ENCODE results near the gene AOPEP. TPM values are rescaled to one million over a fixed set of nuclear protein-coding genes. Genes with fewer than 3 reads are reported as not detected.

AOPEP gene
- total RNA-seq, 1 donor from 2014 or later = 25.8 TPM

DNA sequence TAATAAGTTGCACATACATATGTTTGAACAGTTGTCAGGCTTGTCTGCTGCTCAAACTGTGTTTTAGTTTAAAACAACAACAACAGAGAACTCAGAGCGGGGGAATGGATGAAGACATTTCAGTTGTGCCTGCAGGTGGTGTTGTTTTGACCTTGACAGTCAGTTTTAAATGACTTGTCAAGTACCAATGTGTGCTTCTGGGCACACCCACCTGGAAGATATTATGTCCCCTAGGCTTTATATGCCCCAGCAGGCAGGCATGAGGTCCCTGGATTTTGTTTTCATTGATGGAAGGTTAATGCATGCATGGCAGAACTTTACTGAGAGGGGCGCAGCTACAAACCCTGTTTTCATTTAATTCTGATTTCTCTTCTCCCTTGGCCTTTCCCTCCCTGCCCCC lies 84.6 kb downstream of the AOPEP start:
- Mint-ChIP-seq H3K36me3 (ENCODE audit: unreplicated experiment) (no peaks in the 10 kb centered on the region), H3K4me3 (ENCODE audit: unreplicated experiment) (no peak overlapping the region), H3K27ac (ENCODE audit: unreplicated experiment) (no peak overlapping the region), H3K27me3 (ENCODE audit: unreplicated experiment) (peaks cover 1% of the 10 kb centered on the region), H3K9me3 (ENCODE audit: unreplicated experiment) (no peaks in the 10 kb centered on the region), H3K4me1 (ENCODE audit: low read depth, unreplicated experiment) (peaks cover 9% of the 10 kb centered on the region)
- TF ChIP-seq CTCF (IDR thresholded peaks at IDR 0.05; ENCODE audit: partially characterized antibody, unreplicated experiment) = no peak
- no peak for DNase-seq

DNA sequence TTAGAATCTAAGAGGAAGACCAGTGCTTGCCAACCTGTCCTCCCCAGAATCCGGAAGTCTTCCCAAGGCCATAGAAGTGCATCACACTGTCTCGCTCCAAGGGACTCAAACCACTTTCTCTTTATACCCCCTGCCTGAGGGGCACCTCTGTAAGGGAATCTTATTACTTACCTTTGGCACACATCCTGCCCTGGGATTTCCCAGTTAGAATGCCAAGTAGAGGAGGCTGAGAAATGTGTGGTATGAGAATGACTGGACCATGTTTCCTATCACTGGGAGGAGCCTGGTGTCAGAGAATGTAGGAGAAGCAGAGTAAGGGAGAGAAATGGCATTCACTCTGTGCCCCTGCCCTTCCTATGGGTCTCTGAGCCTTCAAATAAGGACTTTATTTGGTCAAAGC lies 85.8 kb downstream of the AOPEP start:
- TF ChIP-seq CTCF (IDR thresholded peaks at IDR 0.05; ENCODE audit: partially characterized antibody, unreplicated experiment) = no peak
- DNase-seq = no peak
- Mint-ChIP-seq H3K9me3 (ENCODE audit: unreplicated experiment) (no peaks in the 10 kb centered on the region), H3K4me3 (ENCODE audit: unreplicated experiment) (no peak overlapping the region), H3K27me3 (ENCODE audit: unreplicated experiment) (peaks cover 1% of the 10 kb centered on the region), H3K36me3 (ENCODE audit: unreplicated experiment) (no peaks in the 10 kb centered on the region), H3K27ac (ENCODE audit: unreplicated experiment) (no peak overlapping the region), H3K4me1 (ENCODE audit: low read depth, unreplicated experiment) (peaks cover 6% of the 10 kb centered on the region)

- DNase-seq = no peak
- Mint-ChIP-seq H3K4me1 (ENCODE audit: low read depth, unreplicated experiment) (peaks cover 6% of the 10 kb centered on the region), H3K4me3 (ENCODE audit: unreplicated experiment) (no peak overlapping the region), H3K9me3 (ENCODE audit: unreplicated experiment) (no peaks in the 10 kb centered on the region), H3K27me3 (ENCODE audit: unreplicated experiment) (no peaks in the 10 kb centered on the region), H3K27ac (ENCODE audit: unreplicated experiment) (no peak overlapping the region), H3K36me3 (ENCODE audit: unreplicated experiment) (no peaks in the 10 kb centered on the region)
- no peak for TF ChIP-seq CTCF (IDR thresholded peaks at IDR 0.05; ENCODE audit: partially characterized antibody, unreplicated experiment)
These were observed 86.9 kb downstream of the AOPEP start for GRCh38 chr9:94813379-94813778.

DNA sequence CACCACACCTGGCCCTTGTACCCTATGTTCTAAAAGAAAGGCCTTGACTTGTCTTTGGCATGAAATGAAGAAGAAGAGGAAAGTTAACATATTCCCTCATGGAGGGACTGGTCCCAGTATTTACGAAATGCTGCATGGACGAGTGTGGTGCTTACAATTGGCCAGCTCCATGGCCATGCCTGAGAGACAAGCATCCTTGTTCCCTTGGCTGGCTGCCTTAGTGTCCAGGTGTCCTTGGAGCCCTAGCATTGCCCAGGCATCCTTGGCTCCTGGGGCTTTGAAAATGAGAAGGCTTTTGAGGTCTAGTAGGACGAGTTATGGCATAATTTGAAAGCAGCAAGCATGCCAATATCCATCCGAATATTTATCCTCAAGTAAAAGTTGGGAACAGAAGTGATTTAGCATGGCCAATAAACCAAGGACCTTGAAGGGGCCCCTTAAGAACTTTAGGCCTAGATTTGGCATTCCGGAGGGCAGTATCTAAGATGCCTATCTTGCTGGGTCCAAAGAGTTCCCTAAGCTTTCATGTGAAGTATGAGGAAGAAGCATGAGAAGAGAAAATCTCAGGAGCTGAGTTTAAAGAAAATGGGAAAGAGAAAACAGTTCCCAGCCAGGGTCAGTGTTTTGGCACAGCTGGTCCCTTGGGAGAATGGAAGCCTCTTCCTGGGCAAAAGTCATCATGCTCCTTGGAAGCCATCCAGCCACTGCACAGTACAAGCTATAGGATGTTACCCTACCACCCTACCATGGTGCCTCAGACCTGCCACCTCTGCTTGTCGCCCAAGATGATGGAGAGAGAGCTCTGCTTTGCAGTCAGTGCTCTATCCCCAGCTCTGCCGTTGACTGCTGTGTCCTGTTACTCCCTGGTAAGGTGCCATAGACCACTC lies 91.0 kb downstream of the AOPEP start:
- no peak for DNase-seq
- TF ChIP-seq CTCF (IDR thresholded peaks at IDR 0.05; ENCODE audit: partially characterized antibody, unreplicated experiment) = no peak
- Mint-ChIP-seq H3K27me3 (ENCODE audit: unreplicated experiment) (no peaks in the 10 kb centered on the region), H3K36me3 (ENCODE audit: unreplicated experiment) (no peaks in the 10 kb centered on the region), H3K4me1 (ENCODE audit: low read depth, unreplicated experiment) (peaks cover 15% of the 10 kb centered on the region), H3K9me3 (ENCODE audit: unreplicated experiment) (peaks cover 2% of the 10 kb centered on the region), H3K27ac (ENCODE audit: unreplicated experiment) (no peak overlapping the region), H3K4me3 (ENCODE audit: unreplicated experiment) (no peak overlapping the region)

DNA sequence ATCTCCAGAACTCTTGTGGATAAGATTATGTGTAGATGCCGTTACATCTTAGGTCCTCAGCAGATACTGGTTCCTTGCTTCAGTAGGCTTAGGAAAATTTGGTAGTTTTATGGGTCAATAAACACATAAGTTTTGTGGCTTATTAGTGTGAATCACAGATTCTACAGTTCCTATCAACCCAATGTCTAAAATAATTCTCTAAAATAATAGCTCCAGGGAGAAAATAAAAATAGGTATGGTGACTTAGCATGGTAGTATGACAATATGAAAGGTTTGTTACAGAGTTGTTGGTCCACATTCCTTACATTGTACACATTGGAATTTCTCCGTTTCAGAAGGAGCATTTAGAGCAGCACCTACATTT lies 91.7 kb downstream of the AOPEP start:
- H3K36me3 Mint-ChIP-seq (ENCODE audit: unreplicated experiment) = no peaks in the 10 kb centered on the region
- no peaks in the 10 kb centered on the region for H3K27me3 Mint-ChIP-seq (ENCODE audit: unreplicated experiment)
- no peak for DNase-seq
- H3K4me1 Mint-ChIP-seq (ENCODE audit: low read depth, unreplicated experiment) = peaks cover 15% of the 10 kb centered on the region
- no peak overlapping the region for H3K4me3 Mint-ChIP-seq (ENCODE audit: unreplicated experiment)
- TF ChIP-seq CTCF (IDR thresholded peaks at IDR 0.05; ENCODE audit: partially characterized antibody, unreplicated experiment) = no peak
- H3K27ac Mint-ChIP-seq (ENCODE audit: unreplicated experiment) = no peak overlapping the region
- H3K9me3 Mint-ChIP-seq (ENCODE audit: unreplicated experiment) = peaks cover 2% of the 10 kb centered on the region
